GM23338 (cell line): Measurements from ENCODE around the gene OR6K3. TPM values are rescaled to one million over a fixed set of nuclear protein-coding genes. Genes with fewer than 3 reads are reported as not detected.

ENCODE experiments used
- ATAC-seq: fragments of 200-7000 bp; cut with Tn5 transposase; 3 replicates; pipeline ENCODE4 v1.9.1; 2020
- DNase-seq: peaks from one replicate; pipeline ENCODE4 v3.0.0-alpha.2; 2015; ENCODE audit warnings: low spot score
- H2AFZ ChIP-seq: fragments of 200-600 bp; sonication (generic); 2 replicates; pipeline ENCODE4 v1.8.0; 2016; ENCODE audit warnings: antibody characterized with exemption, mild to moderate bottlenecking, moderate library complexity
- H3F3A ChIP-seq: fragments of 200-600 bp; sonication (generic); replicated peaks from 2 replicates; pipeline ENCODE4 v1.8.0; 2017; ENCODE audit warnings: antibody characterized with exemption, mixed run types, low read depth
- H3K27ac ChIP-seq: fragments of 200-600 bp; sonication (generic); 2 replicates; pipeline ENCODE4 v1.6.1; 2016; ENCODE audit warnings: low read depth
- H3K27me3 ChIP-seq: fragments of 200-600 bp; sonication (generic); 2 replicates; pipeline ENCODE4 v1.8.0; 2016; ENCODE audit warnings: mild to moderate bottlenecking, mixed run types, moderate library complexity; ENCODE audit not compliant: insufficient read depth
- H3K36me3 ChIP-seq: fragments of 200-600 bp; sonication (generic); 2 replicates; pipeline ENCODE4 v1.8.0; 2016; ENCODE audit warnings: mild to moderate bottlenecking; ENCODE audit not compliant: insufficient read depth
- H3K4me1 ChIP-seq: fragments of 200-600 bp; sonication (generic); 2 replicates; pipeline ENCODE4 v1.8.0; 2016; ENCODE audit warnings: mild to moderate bottlenecking, moderate library complexity; ENCODE audit not compliant: insufficient read depth
- H3K4me2 ChIP-seq: fragments of 200-600 bp; sonication (generic); 2 replicates; pipeline ENCODE4 v1.7.1; 2017; ENCODE audit warnings: mixed run types
- H3K4me3 ChIP-seq: fragments of 200-600 bp; sonication (generic); 2 replicates; pipeline ENCODE4 v1.6.1; 2016; ENCODE audit warnings: mixed run types
- H3K79me2 ChIP-seq: fragments of 200-600 bp; sonication (generic); replicated peaks from 2 replicates; pipeline ENCODE4 v1.8.0; 2017; ENCODE audit warnings: mild to moderate bottlenecking; ENCODE audit not compliant: insufficient read depth
- H3K9me2 ChIP-seq: fragments of 200-600 bp; sonication (generic); 2 replicates; pipeline ENCODE4 v1.8.0; 2017; ENCODE audit not compliant: insufficient read depth
- H4K20me1 ChIP-seq: fragments of 200-600 bp; sonication (generic); replicated peaks from 2 replicates; pipeline ENCODE4 v1.8.0; 2017; ENCODE audit warnings: mild to moderate bottlenecking; ENCODE audit not compliant: insufficient read depth
- H3K27ac Mint-ChIP-seq: 2 replicates; pipeline ENCODE4 v1.8.0; 2020; ENCODE audit warnings: inconsistent platforms, mild to moderate bottlenecking, moderate library complexity, mixed read lengths
- H3K27me3 Mint-ChIP-seq: 3 replicates; pipeline ENCODE4 v1.8.0; 2022; ENCODE audit warnings: low read depth, mild to moderate bottlenecking, moderate library complexity, mixed read lengths, inconsistent platforms; ENCODE audit not compliant: insufficient read depth, poor library complexity
- H3K36me3 Mint-ChIP-seq: 3 replicates; pipeline ENCODE4 v1.8.0; 2021; ENCODE audit warnings: low read depth, mild to moderate bottlenecking, inconsistent platforms, moderate library complexity, mixed read lengths
- H3K4me1 Mint-ChIP-seq: 3 replicates; pipeline ENCODE4 v1.8.0; 2020; ENCODE audit warnings: mild to moderate bottlenecking, inconsistent platforms, mixed read lengths
- H3K4me3 Mint-ChIP-seq: 3 replicates; pipeline ENCODE4 v1.8.0; 2021; ENCODE audit warnings: moderate library complexity, mild to moderate bottlenecking, inconsistent platforms, mixed read lengths
- H3K9me3 Mint-ChIP-seq: 3 replicates; pipeline ENCODE4 v1.8.0; 2020; ENCODE audit warnings: moderate library complexity, mild to moderate bottlenecking, inconsistent platforms, mixed read lengths
- CREB1 ChIP-seq: fragments of 250-450 bp; sonication (Bioruptor Pico); IDR thresholded peaks from 2 replicates; pipeline ENCODE4 v1.5.0; 2020; ENCODE audit warnings: low read depth, mild to moderate bottlenecking, moderate library complexity
- EZH2 ChIP-seq: fragments of 200-600 bp; sonication (generic); IDR thresholded peaks from one replicate; pipeline ENCODE4 v1.8.0; 2017; ENCODE audit warnings: antibody characterized with exemption, mild to moderate bottlenecking, low read depth; ENCODE audit not compliant: unreplicated experiment
- EZH2phosphoT487 ChIP-seq: fragments of 200-600 bp; sonication (generic); IDR thresholded peaks from one replicate; pipeline ENCODE4 v1.8.1; 2018; ENCODE audit warnings: antibody characterized with exemption; ENCODE audit not compliant: unreplicated experiment
- JUNB ChIP-seq: IDR thresholded peaks from one replicate; pipeline ENCODE4 v1.6.1; 2016; ENCODE audit warnings: antibody characterized with exemption; ENCODE audit not compliant: unreplicated experiment
- NANOG ChIP-seq: IDR thresholded peaks from 2 replicates; pipeline ENCODE4 v1.6.1; 2016; ENCODE audit warnings: antibody characterized with exemption, borderline replicate concordance
- POLR2AphosphoS5 ChIP-seq: IDR thresholded peaks from 2 replicates; pipeline ENCODE4 v1.6.1; 2016; ENCODE audit warnings: antibody characterized with exemption, low read depth
- STAT1 ChIP-seq: IDR thresholded peaks from one replicate; pipeline ENCODE4 v1.6.1; 2016; ENCODE audit warnings: antibody characterized with exemption; ENCODE audit not compliant: unreplicated experiment
- ZNF114 ChIP-seq: fragments of 250-450 bp; sonication (Bioruptor Pico); IDR thresholded peaks from 2 replicates; pipeline ENCODE4 v1.5.0; 2020; ENCODE audit warnings: mild to moderate bottlenecking, moderate library complexity
- ZNF331 ChIP-seq: fragments of 250-450 bp; sonication (Bioruptor Pico); IDR thresholded peaks from 2 replicates; pipeline ENCODE4 v1.5.0; 2020; ENCODE audit warnings: low read depth, mild to moderate bottlenecking, moderate library complexity
- polyA plus RNA-seq: library from polyadenylated mRNA; unstranded; fragments of >200 nt; fragmentation: Nextera tagmentation; extraction: Ambion mirVana; gene quantifications from 2 replicates; pipeline ENCODE4 v1.2.1, GENCODE V29; 2016
- total RNA-seq: library from RNA; depleted of rRNA; stranded (reverse); fragments of >200 nt; shearing (Covaris generic); gene quantifications from 2 replicates; pipeline ENCODE4 v1.2.3, GENCODE V29; 2014
- TF ChIP-seq, protein P1 (sequence below): fragments of 250-450 bp; sonication (Bioruptor Pico); IDR thresholded peaks from 2 replicates; pipeline ENCODE4 v1.5.0; 2020; ENCODE audit warnings: mild to moderate bottlenecking, moderate library complexity
- TF ChIP-seq, protein P2 (sequence below): IDR thresholded peaks from one replicate; pipeline ENCODE4 v1.6.1; 2018; ENCODE audit warnings: antibody characterized with exemption; ENCODE audit not compliant: unreplicated experiment
- TF ChIP-seq, protein P3 (sequence below), 2 experiments: fragments of 200-600 bp in 1 of 2; sonication (generic) in 1 of 2; conservative IDR thresholded peaks; 2 replicates each; pipeline versions ENCODE4 v1.5.1 to v1.6.1; 2016 to 2017; ENCODE audit warnings: antibody characterized with exemption in 2 of 2, low read depth in 2 of 2, mild to moderate bottlenecking in 2 of 2, moderate library complexity in 1 of 2

The OR6K3 gene
- total and polyA plus RNA-seq, 2 experiments from 2014 or later: not detected

DNA sequence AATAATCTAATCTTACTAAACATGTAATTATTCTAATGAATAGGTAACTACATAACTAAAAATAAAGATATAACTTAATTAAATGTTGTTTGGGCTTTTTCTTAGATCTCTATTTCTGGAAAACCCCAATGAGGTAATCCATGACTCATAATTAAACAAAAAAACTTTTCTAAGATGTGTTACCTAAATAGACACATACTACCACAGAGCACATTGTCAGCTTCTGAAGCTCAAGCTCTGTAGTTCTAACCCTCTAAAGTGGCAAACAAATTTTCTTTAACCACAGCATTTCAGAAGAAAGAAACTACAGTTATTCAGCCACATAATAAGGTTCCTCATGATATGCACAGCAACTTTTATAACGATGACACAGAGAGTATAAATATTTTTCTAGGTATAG, 4.2 kb downstream of the OR6K3 start:
- no peak overlapping the region for H3K4me2 ChIP-seq
- ATAC-seq: no peak
- no peak overlapping the region for H2AFZ ChIP-seq
- no peaks in the 10 kb centered on the region for H3K4me1 ChIP-seq
- H3K27ac ChIP-seq: no peak overlapping the region
- TF ChIP-seq CREB1 (CRISPR knock-in tag) (no peak), EZH2 (no peak), JUNB (no peak)
- no peak for DNase-seq
- Mint-ChIP-seq H3K27me3 (no peaks in the 10 kb centered on the region), H3K27ac (no peak overlapping the region), H3K36me3 (no peaks in the 10 kb centered on the region), H3K4me1 (no peaks in the 10 kb centered on the region), H3K4me3 (no peak overlapping the region), H3K9me3 (no peaks in the 10 kb centered on the region)
- H3K4me3 ChIP-seq: no peak overlapping the region
- no peaks in the 10 kb centered on the region for H3K36me3 ChIP-seq
- H3K9me2 ChIP-seq: no peaks in the 10 kb centered on the region
- H3F3A ChIP-seq: no peaks in the 10 kb centered on the region
- no peaks in the 10 kb centered on the region for H3K79me2 ChIP-seq
- no peaks in the 10 kb centered on the region for H3K27me3 ChIP-seq
- no peaks in the 10 kb centered on the region for H4K20me1 ChIP-seq

DNA sequence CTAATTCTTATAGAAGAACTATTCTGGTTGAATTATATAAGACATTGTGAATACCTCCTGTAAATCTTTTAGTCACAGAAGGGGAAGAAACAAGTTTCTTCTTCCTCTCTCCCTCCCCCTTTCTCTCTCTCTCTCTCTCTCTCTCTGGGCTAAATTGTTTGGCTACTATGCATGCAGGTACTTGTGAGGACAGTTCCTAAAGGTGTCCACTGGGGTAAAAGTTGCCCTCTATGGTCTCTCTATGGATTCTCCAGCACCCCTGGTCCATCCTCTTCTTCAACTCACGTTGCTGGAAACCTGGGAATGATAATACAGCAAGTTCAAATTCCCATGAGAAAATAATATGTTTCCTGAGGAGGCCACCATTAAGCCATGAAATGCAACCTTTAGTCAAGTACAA, 5.8 kb downstream of the OR6K3 start:
- peak; percentile 59 for ATAC-seq
- H3K36me3 Mint-ChIP-seq: no peaks in the 10 kb centered on the region
- Histone ChIP-seq H3F3A (no peaks in the 10 kb centered on the region), H4K20me1 (no peaks in the 10 kb centered on the region), H3K9me2 (no peaks in the 10 kb centered on the region), H3K79me2 (no peaks in the 10 kb centered on the region), H3K27ac (no peak overlapping the region), H2AFZ (no peak overlapping the region), H3K4me3 (no peak overlapping the region), H3K27me3 (no peaks in the 10 kb centered on the region), H3K36me3 (no peaks in the 10 kb centered on the region), H3K4me1 (no peaks in the 10 kb centered on the region), H3K4me2 (no peak overlapping the region)
- DNase-seq: peak; percentile 9
- H3K27ac Mint-ChIP-seq: no peak overlapping the region
- no peaks in the 10 kb centered on the region for H3K9me3 Mint-ChIP-seq
- no peak overlapping the region for H3K4me3 Mint-ChIP-seq
- no peaks in the 10 kb centered on the region for H3K4me1 Mint-ChIP-seq
- no peaks in the 10 kb centered on the region for H3K27me3 Mint-ChIP-seq
- TF ChIP-seq, protein P1, sequence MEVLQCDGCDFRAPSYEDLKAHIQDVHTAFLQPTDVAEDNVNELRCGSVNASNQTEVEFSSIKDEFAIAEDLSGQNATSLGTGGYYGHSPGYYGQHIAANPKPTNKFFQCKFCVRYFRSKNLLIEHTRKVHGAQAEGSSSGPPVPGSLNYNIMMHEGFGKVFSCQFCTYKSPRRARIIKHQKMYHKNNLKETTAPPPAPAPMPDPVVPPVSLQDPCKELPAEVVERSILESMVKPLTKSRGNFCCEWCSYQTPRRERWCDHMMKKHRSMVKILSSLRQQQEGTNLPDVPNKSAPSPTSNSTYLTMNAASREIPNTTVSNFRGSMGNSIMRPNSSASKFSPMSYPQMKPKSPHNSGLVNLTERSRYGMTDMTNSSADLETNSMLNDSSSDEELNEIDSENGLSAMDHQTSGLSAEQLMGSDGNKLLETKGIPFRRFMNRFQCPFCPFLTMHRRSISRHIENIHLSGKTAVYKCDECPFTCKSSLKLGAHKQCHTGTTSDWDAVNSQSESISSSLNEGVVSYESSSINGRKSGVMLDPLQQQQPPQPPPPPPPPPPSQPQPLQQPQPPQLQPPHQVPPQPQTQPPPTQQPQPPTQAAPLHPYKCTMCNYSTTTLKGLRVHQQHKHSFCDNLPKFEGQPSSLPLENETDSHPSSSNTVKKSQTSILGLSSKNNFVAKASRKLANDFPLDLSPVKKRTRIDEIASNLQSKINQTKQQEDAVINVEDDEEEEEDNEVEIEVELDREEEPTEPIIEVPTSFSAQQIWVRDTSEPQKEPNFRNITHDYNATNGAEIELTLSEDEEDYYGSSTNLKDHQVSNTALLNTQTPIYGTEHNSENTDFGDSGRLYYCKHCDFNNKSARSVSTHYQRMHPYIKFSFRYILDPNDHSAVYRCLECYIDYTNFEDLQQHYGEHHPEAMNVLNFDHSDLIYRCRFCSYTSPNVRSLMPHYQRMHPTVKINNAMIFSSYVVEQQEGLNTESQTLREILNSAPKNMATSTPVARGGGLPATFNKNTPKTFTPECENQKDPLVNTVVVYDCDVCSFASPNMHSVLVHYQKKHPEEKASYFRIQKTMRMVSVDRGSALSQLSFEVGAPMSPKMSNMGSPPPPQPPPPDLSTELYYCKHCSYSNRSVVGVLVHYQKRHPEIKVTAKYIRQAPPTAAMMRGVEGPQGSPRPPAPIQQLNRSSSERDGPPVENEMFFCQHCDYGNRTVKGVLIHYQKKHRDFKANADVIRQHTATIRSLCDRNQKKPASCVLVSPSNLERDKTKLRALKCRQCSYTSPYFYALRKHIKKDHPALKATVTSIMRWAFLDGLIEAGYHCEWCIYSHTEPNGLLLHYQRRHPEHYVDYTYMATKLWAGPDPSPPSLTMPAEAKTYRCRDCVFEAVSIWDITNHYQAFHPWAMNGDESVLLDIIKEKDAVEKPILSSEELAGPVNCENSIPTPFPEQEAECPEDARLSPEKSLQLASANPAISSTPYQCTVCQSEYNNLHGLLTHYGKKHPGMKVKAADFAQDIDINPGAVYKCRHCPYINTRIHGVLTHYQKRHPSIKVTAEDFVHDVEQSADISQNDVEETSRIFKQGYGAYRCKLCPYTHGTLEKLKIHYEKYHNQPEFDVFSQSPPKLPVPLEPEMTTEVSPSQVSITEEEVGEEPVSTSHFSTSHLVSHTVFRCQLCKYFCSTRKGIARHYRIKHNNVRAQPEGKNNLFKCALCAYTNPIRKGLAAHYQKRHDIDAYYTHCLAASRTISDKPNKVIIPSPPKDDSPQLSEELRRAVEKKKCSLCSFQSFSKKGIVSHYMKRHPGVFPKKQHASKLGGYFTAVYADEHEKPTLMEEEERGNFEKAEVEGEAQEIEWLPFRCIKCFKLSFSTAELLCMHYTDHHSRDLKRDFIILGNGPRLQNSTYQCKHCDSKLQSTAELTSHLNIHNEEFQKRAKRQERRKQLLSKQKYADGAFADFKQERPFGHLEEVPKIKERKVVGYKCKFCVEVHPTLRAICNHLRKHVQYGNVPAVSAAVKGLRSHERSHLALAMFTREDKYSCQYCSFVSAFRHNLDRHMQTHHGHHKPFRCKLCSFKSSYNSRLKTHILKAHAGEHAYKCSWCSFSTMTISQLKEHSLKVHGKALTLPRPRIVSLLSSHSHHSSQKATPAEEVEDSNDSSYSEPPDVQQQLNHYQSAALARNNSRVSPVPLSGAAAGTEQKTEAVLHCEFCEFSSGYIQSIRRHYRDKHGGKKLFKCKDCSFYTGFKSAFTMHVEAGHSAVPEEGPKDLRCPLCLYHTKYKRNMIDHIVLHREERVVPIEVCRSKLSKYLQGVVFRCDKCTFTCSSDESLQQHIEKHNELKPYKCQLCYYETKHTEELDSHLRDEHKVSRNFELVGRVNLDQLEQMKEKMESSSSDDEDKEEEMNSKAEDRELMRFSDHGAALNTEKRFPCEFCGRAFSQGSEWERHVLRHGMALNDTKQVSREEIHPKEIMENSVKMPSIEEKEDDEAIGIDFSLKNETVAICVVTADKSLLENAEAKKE (CRISPR knock-in tag): no peak
- TF ChIP-seq NANOG: no peak
- no peak for TF ChIP-seq ZNF331 (CRISPR knock-in tag)
- no peak for TF ChIP-seq POLR2AphosphoS5
- no peak for TF ChIP-seq STAT1
- TF ChIP-seq EZH2phosphoT487: no peak
- no peak for TF ChIP-seq EZH2
- TF ChIP-seq, protein P2, sequence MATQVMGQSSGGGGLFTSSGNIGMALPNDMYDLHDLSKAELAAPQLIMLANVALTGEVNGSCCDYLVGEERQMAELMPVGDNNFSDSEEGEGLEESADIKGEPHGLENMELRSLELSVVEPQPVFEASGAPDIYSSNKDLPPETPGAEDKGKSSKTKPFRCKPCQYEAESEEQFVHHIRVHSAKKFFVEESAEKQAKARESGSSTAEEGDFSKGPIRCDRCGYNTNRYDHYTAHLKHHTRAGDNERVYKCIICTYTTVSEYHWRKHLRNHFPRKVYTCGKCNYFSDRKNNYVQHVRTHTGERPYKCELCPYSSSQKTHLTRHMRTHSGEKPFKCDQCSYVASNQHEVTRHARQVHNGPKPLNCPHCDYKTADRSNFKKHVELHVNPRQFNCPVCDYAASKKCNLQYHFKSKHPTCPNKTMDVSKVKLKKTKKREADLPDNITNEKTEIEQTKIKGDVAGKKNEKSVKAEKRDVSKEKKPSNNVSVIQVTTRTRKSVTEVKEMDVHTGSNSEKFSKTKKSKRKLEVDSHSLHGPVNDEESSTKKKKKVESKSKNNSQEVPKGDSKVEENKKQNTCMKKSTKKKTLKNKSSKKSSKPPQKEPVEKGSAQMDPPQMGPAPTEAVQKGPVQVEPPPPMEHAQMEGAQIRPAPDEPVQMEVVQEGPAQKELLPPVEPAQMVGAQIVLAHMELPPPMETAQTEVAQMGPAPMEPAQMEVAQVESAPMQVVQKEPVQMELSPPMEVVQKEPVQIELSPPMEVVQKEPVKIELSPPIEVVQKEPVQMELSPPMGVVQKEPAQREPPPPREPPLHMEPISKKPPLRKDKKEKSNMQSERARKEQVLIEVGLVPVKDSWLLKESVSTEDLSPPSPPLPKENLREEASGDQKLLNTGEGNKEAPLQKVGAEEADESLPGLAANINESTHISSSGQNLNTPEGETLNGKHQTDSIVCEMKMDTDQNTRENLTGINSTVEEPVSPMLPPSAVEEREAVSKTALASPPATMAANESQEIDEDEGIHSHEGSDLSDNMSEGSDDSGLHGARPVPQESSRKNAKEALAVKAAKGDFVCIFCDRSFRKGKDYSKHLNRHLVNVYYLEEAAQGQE: no peak
- TF ChIP-seq, protein P3, sequence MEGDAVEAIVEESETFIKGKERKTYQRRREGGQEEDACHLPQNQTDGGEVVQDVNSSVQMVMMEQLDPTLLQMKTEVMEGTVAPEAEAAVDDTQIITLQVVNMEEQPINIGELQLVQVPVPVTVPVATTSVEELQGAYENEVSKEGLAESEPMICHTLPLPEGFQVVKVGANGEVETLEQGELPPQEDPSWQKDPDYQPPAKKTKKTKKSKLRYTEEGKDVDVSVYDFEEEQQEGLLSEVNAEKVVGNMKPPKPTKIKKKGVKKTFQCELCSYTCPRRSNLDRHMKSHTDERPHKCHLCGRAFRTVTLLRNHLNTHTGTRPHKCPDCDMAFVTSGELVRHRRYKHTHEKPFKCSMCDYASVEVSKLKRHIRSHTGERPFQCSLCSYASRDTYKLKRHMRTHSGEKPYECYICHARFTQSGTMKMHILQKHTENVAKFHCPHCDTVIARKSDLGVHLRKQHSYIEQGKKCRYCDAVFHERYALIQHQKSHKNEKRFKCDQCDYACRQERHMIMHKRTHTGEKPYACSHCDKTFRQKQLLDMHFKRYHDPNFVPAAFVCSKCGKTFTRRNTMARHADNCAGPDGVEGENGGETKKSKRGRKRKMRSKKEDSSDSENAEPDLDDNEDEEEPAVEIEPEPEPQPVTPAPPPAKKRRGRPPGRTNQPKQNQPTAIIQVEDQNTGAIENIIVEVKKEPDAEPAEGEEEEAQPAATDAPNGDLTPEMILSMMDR (conservative IDR thresholded peaks at IDR 0.05; ENCODE audit: low read depth in 2 of 2): no peak
- TF ChIP-seq CREB1 (CRISPR knock-in tag): no peak
- no peak for TF ChIP-seq JUNB
- no peak for TF ChIP-seq ZNF114 (CRISPR knock-in tag)
